Raji (cell line): ENCODE measurements around the gene ID3.

Experiments used
- POLR2A ChIP-seq: IDR thresholded peaks from 2 replicates; pipeline ENCODE4 v1.6.1; 2011; ENCODE audit warnings: low read depth, low read length, control low read depth; ENCODE audit not compliant: insufficient read depth

ID3 gene, protein sequence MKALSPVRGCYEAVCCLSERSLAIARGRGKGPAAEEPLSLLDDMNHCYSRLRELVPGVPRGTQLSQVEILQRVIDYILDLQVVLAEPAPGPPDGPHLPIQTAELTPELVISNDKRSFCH

DNA sequence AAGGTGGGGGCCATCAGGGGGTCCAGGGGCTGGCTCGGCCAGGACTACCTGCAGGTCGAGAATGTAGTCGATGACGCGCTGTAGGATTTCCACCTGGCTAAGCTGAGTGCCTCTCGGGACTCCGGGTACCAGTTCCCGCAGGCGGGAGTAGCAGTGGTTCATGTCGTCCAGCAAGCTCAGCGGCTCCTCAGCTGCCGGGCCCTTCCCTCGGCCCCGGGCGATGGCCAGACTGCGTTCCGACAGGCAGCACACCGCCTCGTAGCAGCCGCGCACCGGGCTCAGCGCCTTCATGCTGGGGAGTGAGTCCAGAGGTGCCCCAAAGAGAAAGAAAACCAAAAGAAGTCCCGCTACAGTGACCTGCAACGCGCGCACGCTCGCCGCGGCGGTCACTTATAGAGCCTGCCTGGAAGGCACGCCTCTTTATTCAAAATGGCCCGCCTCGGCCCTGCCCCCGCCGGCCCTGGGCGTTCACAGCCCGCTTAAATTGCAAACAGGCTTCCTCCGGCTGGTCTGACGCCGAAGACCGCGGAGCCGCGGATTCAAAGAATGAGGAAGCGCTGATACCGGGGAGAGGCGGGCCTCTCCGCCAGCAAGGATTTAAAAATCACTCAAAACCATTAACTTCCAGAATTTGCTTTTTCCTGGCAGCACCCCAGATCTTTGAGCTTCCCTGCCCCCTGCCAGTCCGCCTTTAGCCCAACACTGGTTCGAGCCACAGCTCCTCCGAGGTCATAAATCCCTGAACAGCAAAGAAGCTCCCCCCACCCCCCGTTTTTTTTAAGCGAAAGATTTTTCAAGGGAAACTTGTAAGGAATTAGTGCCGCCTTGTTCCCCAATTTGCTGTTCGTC lies at the start of gene ID3:
Gene ID3 (minus strand): TSS at position 366 of the 849 bp plus-strand sequence. CDS start 75 bp downstream, at position 291.
- peak; percentile 100 for TF ChIP-seq POLR2A

DNA sequence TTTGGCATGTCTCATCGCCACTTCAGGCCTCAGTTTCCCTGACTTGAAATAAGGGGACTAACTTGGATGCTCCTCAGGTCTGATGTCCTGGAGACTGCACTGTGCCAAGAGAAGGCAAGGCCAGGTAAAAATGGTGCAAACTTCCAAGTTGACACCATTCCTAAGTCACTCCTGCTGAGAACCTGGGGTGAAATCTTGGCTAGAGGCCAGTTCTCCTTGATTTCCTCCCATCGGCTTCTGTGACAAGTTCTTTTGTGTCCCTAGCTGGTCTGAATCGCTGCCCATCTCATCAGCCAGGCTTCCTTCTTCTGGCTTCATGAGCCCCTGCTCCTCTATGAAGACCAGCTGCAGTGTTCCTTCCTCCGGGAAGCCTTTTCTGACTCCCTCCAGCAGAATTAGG lies 48.6 kb upstream of the ID3 start:
- no peak for TF ChIP-seq POLR2A

DNA sequence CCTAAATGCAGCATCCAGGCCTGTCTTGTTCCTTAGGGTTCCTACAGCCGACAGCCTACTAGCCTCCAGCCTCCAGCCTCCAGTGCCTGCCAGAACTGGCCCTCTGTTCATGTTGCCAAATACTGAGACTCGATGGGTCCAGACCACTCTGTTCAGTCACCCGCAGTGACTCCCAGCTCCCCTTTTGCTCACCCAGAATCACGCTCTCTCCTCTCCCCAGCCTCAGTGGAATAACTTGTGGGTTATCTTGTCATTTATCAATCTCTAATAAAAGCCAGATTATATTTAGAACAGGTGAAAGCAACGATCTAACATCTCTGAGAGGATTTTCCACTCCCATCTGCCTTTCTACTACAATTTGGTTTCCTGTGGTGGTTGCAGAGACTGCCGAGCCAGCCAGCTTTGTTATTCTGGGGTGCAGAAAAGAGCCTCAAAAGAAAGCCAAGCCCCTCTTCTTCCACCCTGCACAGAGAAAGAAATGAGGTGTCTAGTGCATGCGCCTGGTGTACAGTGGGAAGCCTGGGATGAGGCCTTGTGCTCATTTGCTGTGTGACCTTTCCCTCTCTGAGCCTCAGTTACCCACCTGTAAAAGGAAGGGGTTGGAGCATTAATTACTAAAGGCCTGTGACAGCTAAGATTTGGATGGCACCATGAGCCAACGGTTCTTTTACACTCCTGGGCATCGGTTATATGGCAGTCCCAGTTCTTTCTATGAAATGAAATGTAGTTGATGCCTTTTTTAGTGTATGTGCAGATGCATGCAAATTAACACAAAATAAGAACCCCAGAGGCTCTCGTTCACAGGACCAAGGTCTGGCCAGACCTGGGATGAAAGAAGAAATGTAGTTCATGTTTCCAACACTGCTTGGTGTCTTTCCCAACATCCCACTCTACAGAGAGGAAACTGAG lies 42.9 kb upstream of the ID3 start:
- no peak for TF ChIP-seq POLR2A

DNA sequence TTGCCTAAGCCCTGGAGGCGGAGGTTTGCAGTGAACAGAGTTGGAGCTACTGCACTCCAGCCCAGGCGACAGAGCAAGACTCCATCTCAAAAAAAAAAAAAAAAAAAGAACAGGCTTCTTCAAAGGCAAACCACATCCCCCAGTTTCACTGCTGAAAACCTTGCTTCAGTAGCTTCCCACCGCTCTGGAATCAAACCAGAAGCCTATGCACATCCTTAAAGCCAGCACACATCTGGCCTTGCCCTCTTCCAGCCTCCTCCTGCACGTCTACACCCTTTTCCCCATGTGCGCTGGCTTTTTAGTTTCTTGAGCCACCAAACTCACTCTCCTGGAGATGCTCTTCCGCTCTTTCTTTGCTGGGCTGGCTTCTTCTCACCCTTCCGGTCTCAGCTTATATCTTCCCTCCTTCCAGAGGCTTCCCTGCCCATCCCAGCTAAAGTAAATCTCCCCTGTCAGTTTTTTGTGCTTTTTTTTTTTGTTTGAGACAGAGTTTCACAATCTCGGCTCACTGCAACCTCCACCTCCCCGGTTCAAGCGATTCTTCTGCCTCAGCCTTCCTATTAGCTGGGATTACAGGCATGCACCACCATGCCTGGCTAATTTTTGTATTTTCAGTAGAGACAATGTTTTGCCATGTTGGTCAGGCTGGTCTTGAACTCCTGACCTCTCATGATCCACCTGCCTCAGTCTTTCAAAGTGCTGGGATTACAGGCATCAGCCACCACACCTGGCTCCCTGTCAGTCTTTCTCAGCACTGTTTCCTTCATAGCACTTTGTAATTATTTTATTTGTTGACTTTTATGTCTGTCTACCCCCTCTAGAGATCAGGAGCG lies 42.0 kb upstream of the ID3 start:
- no peak for TF ChIP-seq POLR2A

DNA sequence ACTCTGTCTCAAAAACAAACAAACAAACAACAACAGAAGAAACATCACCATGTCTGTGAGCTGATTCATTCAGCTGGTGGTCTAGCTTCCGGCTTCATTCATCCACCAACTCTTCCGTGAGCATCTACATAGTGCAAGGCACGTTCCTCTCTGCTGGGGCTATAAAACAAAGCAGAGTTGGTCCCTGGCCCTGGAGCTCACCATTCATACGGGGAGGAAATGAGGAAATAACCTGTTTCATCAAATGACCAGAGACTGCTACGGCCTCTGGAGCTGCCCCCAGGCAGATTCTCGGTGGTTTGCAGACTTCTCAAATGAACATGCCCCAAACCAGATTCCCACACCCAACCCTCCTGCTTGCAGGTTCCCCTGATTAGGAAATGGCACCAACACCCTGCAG lies 41.0 kb upstream of the ID3 start:
- TF ChIP-seq POLR2A = no peak

DNA sequence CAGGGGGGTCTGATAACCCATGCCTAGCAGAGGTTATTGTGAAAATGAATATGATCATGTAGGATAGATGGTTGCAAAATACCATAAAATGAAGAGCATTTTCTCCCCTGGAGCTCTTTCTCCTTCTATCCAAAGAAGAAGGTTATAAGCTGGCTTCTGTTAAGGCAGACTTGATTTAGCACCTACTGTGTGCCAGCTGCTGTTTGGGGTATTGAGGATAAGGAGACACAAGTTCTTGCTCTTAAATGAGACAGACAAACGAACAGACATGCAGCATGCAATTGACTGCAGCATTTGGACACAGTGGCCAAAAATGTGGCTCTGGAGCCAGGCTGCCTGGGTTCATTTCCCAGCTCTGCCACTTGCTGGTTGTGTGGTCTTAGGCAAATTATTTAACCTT lies 39.8 kb upstream of the ID3 start:
- no peak for TF ChIP-seq POLR2A

DNA sequence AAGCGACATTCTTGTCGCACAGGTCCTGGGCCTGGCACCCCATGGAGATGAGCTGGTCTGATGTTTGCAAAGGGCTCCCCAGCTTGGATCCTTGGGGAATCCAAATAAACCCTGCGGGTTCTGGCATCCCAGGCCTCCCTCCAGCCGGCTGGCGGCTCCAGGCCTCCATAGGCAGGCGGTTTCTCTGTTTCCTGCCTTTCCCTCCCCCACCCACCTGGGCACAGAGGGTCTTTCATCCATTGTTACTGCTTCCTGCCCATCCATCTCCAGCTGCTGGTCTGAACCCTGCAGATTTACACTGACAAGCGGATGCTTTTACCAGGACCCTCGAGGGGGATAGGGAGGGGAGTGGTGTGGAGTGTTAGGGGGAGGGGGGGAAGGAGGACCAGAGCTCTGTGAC lies 39.1 kb upstream of the ID3 start:
- no peak for TF ChIP-seq POLR2A

DNA sequence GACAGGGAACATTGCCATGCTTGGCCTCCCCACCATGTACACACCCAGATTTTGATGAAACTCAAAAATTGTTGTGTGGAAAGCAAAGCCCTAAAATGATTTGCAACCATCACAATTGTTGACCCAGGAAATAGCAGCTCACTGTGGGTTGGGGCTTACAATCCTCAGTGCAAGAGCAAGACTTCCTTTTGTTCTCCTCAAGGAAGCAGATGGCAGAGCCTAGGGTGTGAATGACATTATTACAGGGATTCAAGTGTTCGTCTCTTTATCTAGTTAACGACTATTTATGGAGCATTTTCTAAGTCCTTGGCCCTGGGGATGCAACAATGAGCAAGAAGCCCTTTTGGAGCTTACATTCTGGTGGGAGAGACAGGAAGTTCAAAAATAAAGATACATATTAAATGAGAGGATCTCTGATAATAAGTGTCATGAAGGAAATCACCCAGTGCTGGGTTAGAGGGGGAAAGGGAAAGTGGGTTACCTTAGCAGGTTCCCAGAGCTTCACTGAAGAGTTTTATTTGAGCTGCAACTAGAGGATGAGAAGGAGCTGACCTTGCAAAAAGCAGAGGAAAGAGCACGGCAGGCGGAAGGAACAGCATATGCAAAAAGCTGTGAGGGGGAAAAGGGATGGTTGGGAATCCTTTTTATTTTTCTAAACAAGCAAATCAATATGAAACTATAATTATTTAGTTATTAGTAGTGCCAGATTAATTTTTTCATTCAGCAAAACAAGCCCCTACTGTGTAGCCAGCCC lies 38.5 kb upstream of the ID3 start:
- TF ChIP-seq POLR2A = no peak

DNA sequence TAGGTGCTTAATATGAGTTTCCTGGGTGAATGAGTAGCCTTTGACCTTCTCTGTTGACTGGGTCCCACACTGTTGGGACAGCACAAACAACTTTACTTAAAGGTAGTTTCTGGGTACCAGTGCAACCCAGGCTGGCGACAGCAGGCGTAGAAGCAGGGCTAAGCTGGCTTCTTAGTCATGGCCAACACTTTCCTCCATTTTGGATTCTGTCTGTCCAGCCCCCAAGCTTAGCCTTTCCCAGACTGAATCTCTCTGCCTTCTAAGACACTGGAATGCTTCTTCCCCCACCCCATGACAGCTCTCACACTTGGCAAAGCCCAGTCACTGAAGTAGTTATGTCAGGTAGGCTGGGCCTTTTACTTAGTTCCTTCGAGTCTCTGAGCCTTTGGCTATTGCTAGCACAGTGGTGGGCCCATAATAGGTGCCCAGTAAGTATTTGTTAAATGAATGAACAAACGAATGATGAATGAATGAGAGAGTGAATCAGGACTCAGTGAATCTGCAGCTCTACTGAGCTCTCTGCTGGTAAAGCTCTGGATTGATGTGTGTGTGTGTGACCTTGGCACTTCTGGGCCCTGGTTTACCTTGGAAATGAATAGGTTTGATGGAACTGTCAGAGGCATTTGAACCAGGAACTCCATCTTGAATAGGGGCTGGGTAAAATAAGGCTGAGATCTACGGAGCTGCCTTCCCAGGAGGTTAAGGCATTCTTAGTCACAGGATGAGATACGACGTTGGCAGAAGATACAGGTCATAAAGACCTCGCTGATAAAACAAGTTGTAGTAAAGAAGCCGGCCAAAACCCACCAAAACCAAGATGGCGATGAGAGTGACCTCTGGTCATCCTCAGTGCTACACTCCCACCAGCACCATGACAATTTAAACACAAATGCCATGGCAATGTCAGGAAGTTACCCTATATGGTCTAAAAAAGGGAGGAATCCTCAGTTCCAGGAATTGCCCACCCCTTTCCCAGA lies 37.4 kb upstream of the ID3 start:
- TF ChIP-seq POLR2A = no peak

DNA sequence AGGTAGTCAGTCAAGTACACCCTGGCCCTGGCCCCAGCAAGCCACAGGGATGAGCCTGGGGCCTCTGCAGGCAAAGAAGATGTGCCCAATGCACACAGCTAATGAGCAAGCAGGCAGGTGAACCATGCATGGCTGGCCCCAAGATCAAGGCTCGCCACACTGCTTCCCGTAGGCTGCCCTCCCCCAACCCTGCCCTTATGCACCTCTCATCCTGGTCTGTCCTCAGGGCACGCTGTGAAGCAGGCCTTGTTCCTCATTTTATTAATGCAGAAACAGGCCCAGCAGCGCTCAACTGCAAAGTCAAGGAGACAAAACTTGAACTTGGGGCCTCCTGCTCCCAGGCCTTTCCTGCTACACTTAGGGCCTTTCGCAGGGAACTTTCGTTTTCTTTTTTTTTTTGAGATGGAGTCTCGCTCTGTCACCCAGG lies 35.6 kb upstream of the ID3 start:
- TF ChIP-seq POLR2A = peak; percentile 69

DNA sequence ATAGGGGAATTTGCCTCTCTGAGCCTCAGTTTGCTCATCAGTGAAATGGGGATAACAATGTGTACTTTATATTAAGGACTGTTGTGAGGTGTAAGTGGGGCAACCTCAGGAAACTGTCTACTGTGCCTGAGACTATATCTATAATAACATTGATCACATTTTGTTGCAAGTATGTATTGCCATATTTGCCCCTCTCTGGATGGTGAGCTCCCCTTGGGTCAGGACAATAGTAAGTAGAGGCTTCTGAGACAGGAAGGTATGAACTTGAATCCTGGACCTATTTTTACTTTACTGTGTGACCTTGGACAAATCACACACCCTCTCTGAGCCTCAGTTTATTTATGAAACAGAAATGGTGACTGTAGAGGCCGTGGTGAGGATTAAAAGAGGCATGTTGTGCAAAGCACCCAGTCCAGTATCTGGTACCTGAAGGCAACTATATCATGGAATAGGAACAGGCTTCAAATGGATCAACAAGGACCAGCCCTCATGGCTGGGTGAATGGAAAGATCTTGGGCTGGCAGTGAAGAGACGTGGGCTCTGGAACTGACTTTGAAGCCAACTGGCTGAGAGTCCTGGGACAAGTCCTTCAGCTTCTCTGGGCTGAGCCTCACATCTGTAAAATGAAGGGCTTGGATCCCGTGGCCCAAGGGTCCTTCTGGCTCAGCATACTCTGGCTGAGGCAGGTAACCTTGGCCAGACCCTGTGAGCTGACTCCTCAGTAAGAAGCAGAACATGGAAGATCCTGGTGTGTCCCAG lies 35.0 kb upstream of the ID3 start:
- TF ChIP-seq POLR2A = no peak

DNA sequence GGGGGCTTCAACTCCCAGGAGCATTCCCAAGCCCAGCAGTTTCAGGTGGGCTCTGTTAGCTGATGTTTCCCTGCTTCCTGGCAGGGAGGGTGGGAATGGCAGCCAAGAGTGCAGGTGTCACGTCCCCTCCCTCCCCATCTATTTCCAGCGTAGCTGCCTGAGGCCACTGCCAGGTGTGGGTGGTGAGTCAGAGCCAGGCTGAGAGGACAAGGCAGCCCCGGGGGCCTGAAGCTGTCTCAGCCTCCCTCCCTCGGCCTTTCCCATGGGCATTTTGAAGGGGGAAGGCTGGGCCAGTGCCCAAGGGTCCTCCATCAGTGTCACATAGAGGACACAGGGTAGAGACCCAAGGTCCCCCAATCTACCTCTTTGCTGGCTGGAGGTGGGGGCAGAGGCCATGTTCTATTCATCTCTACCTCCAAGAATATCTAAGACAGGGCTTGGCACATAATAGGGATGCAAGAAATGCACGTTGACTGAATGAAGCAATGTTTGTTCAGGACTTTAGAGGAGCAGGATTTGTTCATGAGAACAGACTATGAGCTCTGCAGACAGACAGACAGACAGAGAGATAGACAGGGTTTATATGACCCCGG lies 34.4 kb upstream of the ID3 start:
- TF ChIP-seq POLR2A = no peak
